HEK293 (cell line): ENCODE results near the gene TCEAL8.
"Not testable (repeated sequence)": the region's sequence is repeated elsewhere in the genome, so short reads cannot be mapped to it uniquely, and the experiment has no call there.

Source experiments
- CTCF ChIP-seq: fragments of 450-650 bp; formaldehyde crosslinking; IDR thresholded peaks from 2 replicates; pipeline ENCODE4 v1.5.1; 2016; ENCODE audit warnings: missing biosample characterization, missing genetic modification characterization
- YY1 ChIP-seq: fragments of 450-650 bp; formaldehyde crosslinking; IDR thresholded peaks from 2 replicates; pipeline ENCODE4 v1.5.1; 2018; ENCODE audit warnings: missing biosample characterization, missing genetic modification characterization
- ZBTB10 ChIP-seq: fragments of 450-650 bp; formaldehyde crosslinking; IDR thresholded peaks from 2 replicates; pipeline ENCODE4 v1.5.1; 2016; ENCODE audit warnings: missing biosample characterization, missing genetic modification characterization
- ZNF138 ChIP-seq: fragments of 450-650 bp; formaldehyde crosslinking; IDR thresholded peaks from 2 replicates; pipeline ENCODE4 v1.5.1; 2016; ENCODE audit warnings: missing biosample characterization, missing genetic modification characterization, borderline replicate concordance
- ZNF174 ChIP-seq: fragments of 450-650 bp; formaldehyde crosslinking; IDR thresholded peaks from 2 replicates; pipeline ENCODE4 v1.5.0; 2017; ENCODE audit warnings: missing biosample characterization, mild to moderate bottlenecking, missing genetic modification characterization
- ZNF324 ChIP-seq: fragments of 450-650 bp; formaldehyde crosslinking; IDR thresholded peaks from 2 replicates; pipeline ENCODE4 v1.5.1; 2016; ENCODE audit warnings: missing biosample characterization, missing genetic modification characterization
- ZNF768 ChIP-seq: fragments of 450-650 bp; formaldehyde crosslinking; IDR thresholded peaks from 2 replicates; pipeline ENCODE4 v1.5.1; 2018; ENCODE audit warnings: missing biosample characterization, mild to moderate bottlenecking, missing genetic modification characterization

- TF ChIP-seq YY1; ZNF174 (tag by site-specific recombination); CTCF (tag by site-specific recombination); ZBTB10 (tag by site-specific recombination); ZNF768 (tag by site-specific recombination); ZNF138 (tag by site-specific recombination); ZNF324 (tag by site-specific recombination): not testable (repeated sequence)
Observed at GRCh38 chrX:103225918-103226317, 29.0 kb downstream of the TCEAL8 start.
